ENCODE measurements around the gene PRKCZ. TPM values are rescaled to one million over a fixed set of nuclear protein-coding genes. Genes with fewer than 3 reads are reported as not detected.

Gene PRKCZ
- total and polyA plus RNA-seq, 2 of the 4 experiments (the other 2 are of a cell fraction): 2.0 to 3.5 TPM

DNA sequence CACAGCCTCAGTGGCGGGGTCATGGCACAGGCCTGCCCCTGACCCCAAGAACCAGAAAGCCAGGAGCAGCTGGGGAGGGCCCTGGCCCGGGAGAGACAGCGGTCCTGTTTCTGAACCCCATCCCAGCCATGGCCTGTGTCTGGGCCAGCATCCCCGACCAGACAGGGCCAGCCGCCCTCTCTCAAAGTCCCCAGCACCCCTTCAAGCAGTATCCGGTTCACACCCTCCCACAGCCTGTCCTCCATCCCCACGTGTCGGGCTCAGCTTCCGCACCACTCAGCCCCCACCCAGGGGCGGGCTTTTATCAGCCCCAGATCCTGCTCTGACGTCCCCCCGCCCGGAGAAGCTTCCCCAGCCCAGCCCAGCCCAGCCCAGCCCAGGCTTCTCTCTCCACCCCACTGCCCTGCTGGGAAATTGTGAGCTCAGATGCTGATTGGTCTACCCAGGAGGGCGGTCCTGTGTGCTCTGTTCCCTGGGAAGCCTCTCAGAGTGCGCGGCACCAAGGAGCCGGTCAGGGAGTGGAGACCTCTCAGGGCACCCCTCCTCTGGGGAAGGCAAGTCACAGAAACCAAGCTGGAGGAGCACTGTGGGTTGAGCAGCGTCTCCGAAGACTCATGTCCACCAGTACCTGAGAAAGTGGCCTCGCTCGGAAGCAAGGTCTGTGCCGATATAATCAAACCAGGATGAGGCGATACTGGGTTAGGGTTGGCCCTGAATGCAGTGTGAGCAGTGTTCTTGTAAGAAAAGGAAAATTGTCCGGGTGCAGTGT is 149.0 kb downstream of the PRKCZ start (continued):
- TF ChIP-seq CEBPB (IDR thresholded peaks at IDR 0.05; ENCODE audit: low read depth, low read length) (no peak), RAD21 (IDR thresholded peaks at IDR 0.05; ENCODE audit: low read length) (no peak), CHD1 (IDR thresholded peaks at IDR 0.05; ENCODE audit: low read depth, low read length) (no peak)

DNA sequence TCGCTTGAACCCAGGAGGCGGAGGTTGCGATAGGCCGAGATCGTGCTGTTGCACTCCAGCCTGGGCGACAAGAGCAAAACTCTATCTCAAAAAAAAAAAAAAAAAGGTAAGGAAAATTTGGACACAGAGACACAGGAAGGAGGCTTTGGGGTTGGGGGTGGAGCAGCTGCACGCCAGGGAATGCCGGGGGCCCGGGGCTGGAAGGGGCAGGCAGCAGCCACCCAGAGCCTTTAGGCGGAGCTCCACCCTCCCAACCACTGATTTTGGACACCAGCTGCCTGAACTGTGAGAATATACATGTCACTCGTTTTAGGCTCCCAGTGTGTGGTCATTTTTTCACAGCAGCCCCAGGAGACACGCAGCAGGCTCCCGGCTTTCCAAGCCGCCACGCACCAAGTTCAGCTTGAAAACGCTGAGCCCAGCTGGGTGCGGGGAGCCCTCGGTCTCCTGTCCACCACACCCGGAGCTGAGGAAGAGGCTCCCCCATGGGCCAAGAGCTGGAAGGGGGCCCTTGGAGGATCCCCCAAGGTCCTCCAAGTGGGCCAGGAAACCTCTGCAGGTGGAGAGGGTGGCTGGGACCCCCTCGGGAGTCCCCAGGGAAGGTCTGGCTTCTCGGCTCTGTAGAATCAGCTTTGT is 150.2 kb downstream of the PRKCZ start:
- ATAC-seq (ENCODE audit: low read depth): no peak
- Histone ChIP-seq H2BK120ac (ENCODE audit: low read depth, low read length) (no peak overlapping the region), H3K14ac (replicated peaks; ENCODE audit: low read depth, low read length) (no peak overlapping the region), H3K23ac (ENCODE audit: low read depth, low read length) (no peak overlapping the region), H3K9me1 (ENCODE audit: insufficient read depth, low read length) (no peaks in the 10 kb centered on the region; the same call in 1 of the 2 replicates), H3K56ac (ENCODE audit: extremely low read depth, insufficient read depth, low read length) (no peak overlapping the region), H3K4me3 (ENCODE audit: insufficient read depth, low read depth, low read length) (no peak overlapping the region), H3K36me3 (ENCODE audit: control insufficient read depth, insufficient read depth, low read length) (no peaks in the 10 kb centered on the region), H2BK15ac (ENCODE audit: low read depth, low read length) (no peak overlapping the region), H4K20me1 (ENCODE audit: insufficient read depth, low read length) (no peaks in the 10 kb centered on the region), H3K18ac (ENCODE audit: low read depth, low read length) (no peak overlapping the region), H3K9me3 (ENCODE audit: control insufficient read depth, insufficient read depth, low read length) (no peaks in the 10 kb centered on the region), H3K27ac (ENCODE audit: insufficient read depth, low read length) (no peak overlapping the region), H3K4me1 (ENCODE audit: control insufficient read depth, insufficient read depth, low read length) (peaks cover 11% of the 10 kb centered on the region), H3K27me3 (ENCODE audit: control insufficient read depth, insufficient read depth, low read length) (no peaks in the 10 kb centered on the region), H4K5ac (ENCODE audit: low read depth, low read length) (no peak overlapping the region), H3K9ac (ENCODE audit: low read depth, low read length) (no peak overlapping the region), H4K8ac (ENCODE audit: low read depth in 2 of 2, low read length in 2 of 2) (no peak overlapping the region), H3K4me2 (ENCODE audit: low read depth, low read length) (no peak overlapping the region; the same call in 1 of the 2 replicates), H2AK9ac (replicated peaks; ENCODE audit: low read depth, low read length, poor library complexity) (peak overlapping the region; percentile 82), H3K79me1 (ENCODE audit: low read depth in 1 of 2, low read length in 2 of 2) (peaks cover 14 to 37% of the 10 kb centered on the region in 2 experiments), H2AK5ac (ENCODE audit: low read depth, low read length) (no peak overlapping the region), H2BK20ac (ENCODE audit: low read depth, low read length) (no peak overlapping the region), H2AFZ (replicated peaks; ENCODE audit: low read length, poor library complexity) (peak overlapping the region; percentile 12), H4K91ac (ENCODE audit: insufficient read depth, low read depth, low read length) (no peak overlapping the region), H2BK5ac (ENCODE audit: low read depth, low read length, poor library complexity, severe bottlenecking) (no peak overlapping the region), H3K4ac (ENCODE audit: low read depth, low read length) (no peak overlapping the region)
- intact Hi-C loops (cut with micrococcal nuclease) (no loop called here), in situ Hi-C loops (cut with MboI; ENCODE audit: low sequenced_read_pairs) (no loop called here), dilution Hi-C loops (cut with HindIII; ENCODE audit: low sequenced_read_pairs, unreplicated experiment) (no loop called here)
- ChIA-PET POLR2A (ENCODE audit: unreplicated experiment) (no interaction called here), CTCF (no interaction called here)
- WGBS, 2 experiments (ENCODE audit: extremely low coverage in 2 of 2, insufficient read length in 1 of 2): 27% methylated on average over 3 of the region's 21 CpGs; no CpG with 5 or more reads in 1 of the 2 experiments
- BruUV-seq (replicated peaks): no TSS peak
- DNase-seq: no peak
- TF ChIP-seq, protein P1, sequence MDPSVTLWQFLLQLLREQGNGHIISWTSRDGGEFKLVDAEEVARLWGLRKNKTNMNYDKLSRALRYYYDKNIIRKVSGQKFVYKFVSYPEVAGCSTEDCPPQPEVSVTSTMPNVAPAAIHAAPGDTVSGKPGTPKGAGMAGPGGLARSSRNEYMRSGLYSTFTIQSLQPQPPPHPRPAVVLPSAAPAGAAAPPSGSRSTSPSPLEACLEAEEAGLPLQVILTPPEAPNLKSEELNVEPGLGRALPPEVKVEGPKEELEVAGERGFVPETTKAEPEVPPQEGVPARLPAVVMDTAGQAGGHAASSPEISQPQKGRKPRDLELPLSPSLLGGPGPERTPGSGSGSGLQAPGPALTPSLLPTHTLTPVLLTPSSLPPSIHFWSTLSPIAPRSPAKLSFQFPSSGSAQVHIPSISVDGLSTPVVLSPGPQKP (IDR thresholded peaks at IDR 0.05; ENCODE audit: borderline replicate concordance, low read depth, low read length): no peak
- TF ChIP-seq POLR2A (IDR thresholded peaks at IDR 0.05; ENCODE audit: low read depth, low read length) (no peak), RAD21 (IDR thresholded peaks at IDR 0.05; ENCODE audit: low read length) (no peak), SMC3 (IDR thresholded peaks at IDR 0.05; ENCODE audit: low read depth, low read length) (no peak), NFE2L2 (IDR thresholded peaks at IDR 0.05; ENCODE audit: low read depth, low read length) (no peak), CHD1 (IDR thresholded peaks at IDR 0.05; ENCODE audit: low read depth, low read length) (no peak), MXI1 (IDR thresholded peaks at IDR 0.05; ENCODE audit: borderline replicate concordance, low read depth, low read length) (no peak), BHLHE40 (IDR thresholded peaks at IDR 0.05; ENCODE audit: low read depth, low read length) (no peak), RCOR1 (IDR thresholded peaks at IDR 0.05; ENCODE audit: insufficient replicate concordance, low read length) (no peak), MAFK (IDR thresholded peaks at IDR 0.05; ENCODE audit: low read depth, low read length) (no peak)
- TF ChIP-seq, protein P2, sequence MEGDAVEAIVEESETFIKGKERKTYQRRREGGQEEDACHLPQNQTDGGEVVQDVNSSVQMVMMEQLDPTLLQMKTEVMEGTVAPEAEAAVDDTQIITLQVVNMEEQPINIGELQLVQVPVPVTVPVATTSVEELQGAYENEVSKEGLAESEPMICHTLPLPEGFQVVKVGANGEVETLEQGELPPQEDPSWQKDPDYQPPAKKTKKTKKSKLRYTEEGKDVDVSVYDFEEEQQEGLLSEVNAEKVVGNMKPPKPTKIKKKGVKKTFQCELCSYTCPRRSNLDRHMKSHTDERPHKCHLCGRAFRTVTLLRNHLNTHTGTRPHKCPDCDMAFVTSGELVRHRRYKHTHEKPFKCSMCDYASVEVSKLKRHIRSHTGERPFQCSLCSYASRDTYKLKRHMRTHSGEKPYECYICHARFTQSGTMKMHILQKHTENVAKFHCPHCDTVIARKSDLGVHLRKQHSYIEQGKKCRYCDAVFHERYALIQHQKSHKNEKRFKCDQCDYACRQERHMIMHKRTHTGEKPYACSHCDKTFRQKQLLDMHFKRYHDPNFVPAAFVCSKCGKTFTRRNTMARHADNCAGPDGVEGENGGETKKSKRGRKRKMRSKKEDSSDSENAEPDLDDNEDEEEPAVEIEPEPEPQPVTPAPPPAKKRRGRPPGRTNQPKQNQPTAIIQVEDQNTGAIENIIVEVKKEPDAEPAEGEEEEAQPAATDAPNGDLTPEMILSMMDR (conservative IDR thresholded peaks at IDR 0.05; ENCODE audit: low read depth, low read length): no peak
